Parathyroid adenoma (tissue), 2 donors: ENCODE measurements around the gene PLPPR2.
A peak's percentile ranks its signal among the peaks of the same experiment; 100 is the strongest.
"Not testable (repeated sequence)": the region's sequence is repeated elsewhere in the genome, so short reads cannot be mapped to it uniquely, and the experiment has no call there.

Experiments used
- H2AFZ ChIP-seq: fragments of 300-600 bp; sonication (generic); one replicate; pipeline ENCODE4 v1.7.0; 2017; ENCODE audit warnings: antibody characterized with exemption, mild to moderate bottlenecking
- H3K27ac ChIP-seq: fragments of 300-600 bp; sonication (generic); one replicate; pipeline ENCODE4 v1.7.0; 2017
- H3K27me3 ChIP-seq: fragments of 300-600 bp; sonication (generic); one replicate; pipeline ENCODE4 v1.7.0; 2017; ENCODE audit warnings: low read length; ENCODE audit not compliant: control insufficient read depth, insufficient read depth
- H3K36me3 ChIP-seq: fragments of 300-600 bp; sonication (generic); one replicate; pipeline ENCODE4 v1.7.0; 2017; ENCODE audit warnings: low read length; ENCODE audit not compliant: control insufficient read depth, insufficient read depth
- H3K4me1 ChIP-seq: fragments of 300-600 bp; sonication (generic); one replicate; pipeline ENCODE4 v1.7.0; 2017; ENCODE audit warnings: control low read depth
- H3K4me2 ChIP-seq: fragments of 300-600 bp; sonication (generic); one replicate; pipeline ENCODE4 v1.7.0; 2017; ENCODE audit warnings: low read length
- H3K4me3 ChIP-seq: fragments of 300-600 bp; sonication (generic); one replicate; pipeline ENCODE4 v1.7.0; 2017; ENCODE audit warnings: low read depth, low read length
- H3K79me2 ChIP-seq: fragments of 300-600 bp; sonication (generic); one replicate; pipeline ENCODE4 v1.7.0; 2017; ENCODE audit warnings: control low read depth
- H3K9ac ChIP-seq: fragments of 300-600 bp; sonication (generic); one replicate; pipeline ENCODE4 v1.7.0; 2017; ENCODE audit warnings: mild to moderate bottlenecking
- H3K9me3 ChIP-seq: fragments of 300-600 bp; sonication (generic); one replicate; pipeline ENCODE4 v1.7.0; 2017; ENCODE audit warnings: low read length; ENCODE audit not compliant: control insufficient read depth
- CTCF ChIP-seq: fragments of 300-600 bp; sonication (generic); IDR thresholded peaks from one replicate; pipeline ENCODE4 v1.7.0; 2017; ENCODE audit warnings: antibody characterized with exemption, mild to moderate bottlenecking
- donor health status: primary hyperparathyroidism.

The PLPPR2 gene

GRCh38 chr19:11355160-11356073 is at the start of gene PLPPR2:
Gene PLPPR2, plus strand, starts transcription at chr19:11355432. Its CDS starts 2,242 bp downstream, at chr19:11357674.
- Histone ChIP-seq H3K27me3 (no peaks in the 10 kb centered on the region), H2AFZ (peak within 1 kb of the TSS; percentile 74), H3K79me2 (peaks cover 4% of the 10 kb centered on the region), H3K9ac (peak within 1 kb of the TSS; percentile 37), H3K4me3 (peak within 1 kb of the TSS; percentile 55), H3K27ac (no peak within 1 kb of the TSS), H3K4me2 (peak within 1 kb of the TSS; percentile 89), H3K36me3 (no peaks in the 10 kb centered on the region), H3K9me3 (no peaks in the 10 kb centered on the region), H3K4me1 (peaks cover 4% of the 10 kb centered on the region)
- TF ChIP-seq CTCF: no peak

GRCh38 chr19:11306337-11306736 is 48.9 kb upstream of the PLPPR2 start:
- Histone ChIP-seq H3K79me2 (no peaks in the 10 kb centered on the region), H3K4me1 (no peaks in the 10 kb centered on the region), H3K9ac (no peak overlapping the region), H3K27me3 (no peaks in the 10 kb centered on the region), H3K9me3 (no peaks in the 10 kb centered on the region), H3K36me3 (no peaks in the 10 kb centered on the region), H3K27ac (no peak overlapping the region), H3K4me3 (no peak overlapping the region), H2AFZ (no peak overlapping the region), H3K4me2 (no peak overlapping the region)
- no peak for TF ChIP-seq CTCF

GRCh38 chr19:11320278-11320995 is 34.8 kb upstream of the PLPPR2 start:
- not testable (repeated sequence) for H3K27ac ChIP-seq, H3K9ac ChIP-seq, H3K4me2 ChIP-seq, H3K9me3 ChIP-seq, H3K4me1 ChIP-seq, H2AFZ ChIP-seq, H3K4me3 ChIP-seq, H3K79me2 ChIP-seq, H3K36me3 ChIP-seq, H3K27me3 ChIP-seq

- no peaks in the 10 kb centered on the region for H3K9me3 ChIP-seq
- no peak overlapping the region for H2AFZ ChIP-seq
- no peak overlapping the region for H3K4me3 ChIP-seq
- no peak for TF ChIP-seq CTCF
- no peak overlapping the region for H3K9ac ChIP-seq
- peaks cover 9% of the 10 kb centered on the region for H3K4me1 ChIP-seq
- no peak overlapping the region for H3K27ac ChIP-seq
- H3K79me2 ChIP-seq: no peaks in the 10 kb centered on the region
- H3K36me3 ChIP-seq: no peaks in the 10 kb centered on the region
- no peaks in the 10 kb centered on the region for H3K27me3 ChIP-seq
- no peak overlapping the region for H3K4me2 ChIP-seq
Measured at GRCh38 chr19:11321191-11322126, 33.8 kb upstream of the PLPPR2 start.
